WTC11 (cell line): ENCODE measurements around the gene VPS39. TPM values are rescaled to one million over a fixed set of nuclear protein-coding genes. Genes with fewer than 3 reads are reported as not detected.
A peak's percentile ranks its signal among the peaks of the same experiment; 100 is the strongest.

Source experiments
- ATAC-seq: fragments of 200-7000 bp; cut with Tn5 transposase; 2 replicates; pipeline ENCODE4 v1.10.0; 2021; ENCODE audit warnings: mild to moderate bottlenecking, moderate library complexity
- CTCF ChIA-PET: fragments of 300-600 bp; sonication (Branson Sonifier 250); formaldehyde crosslinking; loops from one replicate; lab custom pipeline; 2021; ENCODE audit warnings: antibody characterized with exemption; lab: Charles Lee
- POLR2A ChIA-PET: fragments of 350-600 bp; sonication (Branson Sonifier 250); formaldehyde crosslinking; loops from one replicate; lab custom pipeline; 2021; ENCODE audit warnings: antibody characterized with exemption; lab: Charles Lee
- DNase-seq: peaks from one replicate; pipeline ENCODE4 v3.0.0; 2021; ENCODE audit warnings: low spot score
- H3K27ac Mint-ChIP-seq: 2 replicates; pipeline ENCODE4 v1.8.0; 2021; ENCODE audit warnings: mixed read lengths
- H3K27me3 Mint-ChIP-seq: 2 replicates; pipeline ENCODE4 v1.8.0; 2021; ENCODE audit warnings: low read depth, mild to moderate bottlenecking, moderate library complexity, mixed read lengths
- H3K36me3 Mint-ChIP-seq: 2 replicates; pipeline ENCODE4 v1.8.0; 2021; ENCODE audit warnings: mixed read lengths
- H3K4me1 Mint-ChIP-seq: 2 replicates; pipeline ENCODE4 v1.8.0; 2022; ENCODE audit warnings: mixed read lengths
- H3K4me3 Mint-ChIP-seq: 2 replicates; pipeline ENCODE4 v1.8.0; 2021; ENCODE audit warnings: mild to moderate bottlenecking, moderate library complexity, mixed read lengths
- H3K9me3 Mint-ChIP-seq: 2 replicates; pipeline ENCODE4 v1.8.0; 2021; ENCODE audit warnings: mixed read lengths
- CREB1 ChIP-seq: sonication (generic); formaldehyde crosslinking; IDR thresholded peaks from 2 replicates; pipeline ENCODE4 v1.8.0; 2023; ENCODE audit warnings: mild to moderate bottlenecking, missing genetic modification reagents
- FOXK1 ChIP-seq: sonication (generic); formaldehyde crosslinking; IDR thresholded peaks from 2 replicates; pipeline ENCODE4 v1.8.0; 2022; ENCODE audit warnings: mild to moderate bottlenecking, moderate library complexity, missing genetic modification reagents
- GRHL2 ChIP-seq: fragments of 250-450 bp; sonication (Bioruptor Pico); IDR thresholded peaks from 2 replicates; pipeline ENCODE4 v1.8.0; 2022; ENCODE audit warnings: mild to moderate bottlenecking, moderate library complexity; ENCODE audit not compliant: insufficient replicate concordance, severe bottlenecking
- RORB ChIP-seq: fragments of 250-450 bp; sonication (Bioruptor Pico); IDR thresholded peaks from 2 replicates; pipeline ENCODE4 v1.9.0; 2021; ENCODE audit warnings: mild to moderate bottlenecking
- ZBTB21 ChIP-seq: sonication (generic); formaldehyde crosslinking; IDR thresholded peaks from 2 replicates; pipeline ENCODE4 v1.8.1; 2023; ENCODE audit warnings: mild to moderate bottlenecking, missing genetic modification reagents, borderline replicate concordance
- ZNF281 ChIP-seq: sonication (generic); formaldehyde crosslinking; IDR thresholded peaks from 2 replicates; pipeline ENCODE4 v1.8.0; 2023; ENCODE audit warnings: mild to moderate bottlenecking, missing genetic modification reagents
- ZNF317 ChIP-seq: sonication (generic); formaldehyde crosslinking; IDR thresholded peaks from 2 replicates; pipeline ENCODE4 v1.8.1; 2023; ENCODE audit warnings: low read depth, mild to moderate bottlenecking, moderate library complexity, missing genetic modification reagents, borderline replicate concordance
- total RNA-seq: library from RNA; stranded (reverse); gene quantifications from 3 replicates; pipeline ENCODE4 v1.2.3, GENCODE V29; 2021
- TF ChIP-seq, protein P1 (sequence below): sonication (generic); formaldehyde crosslinking; IDR thresholded peaks from 2 replicates; pipeline ENCODE4 v1.8.0; 2023; ENCODE audit warnings: missing genetic modification reagents
- TF ChIP-seq, protein P2 (sequence below): sonication (generic); formaldehyde crosslinking; IDR thresholded peaks from 2 replicates; pipeline ENCODE4 v1.8.0; 2022; ENCODE audit warnings: mild to moderate bottlenecking, missing genetic modification reagents
- TF ChIP-seq, protein P3 (sequence below): sonication (generic); formaldehyde crosslinking; IDR thresholded peaks from 2 replicates; pipeline ENCODE4 v1.8.0; 2022; ENCODE audit warnings: missing genetic modification reagents

The VPS39 gene
- total RNA-seq, 1 experiment from 2014 or later = 44.5 TPM

GRCh38 chr15:42157981-42158765, 49.9 kb downstream of the VPS39 start:
- POLR2A ChIA-PET = no interaction called here
- 0 out of 2 replicates have a peak overlapping the region, but pooled peaks have one; percentile 65 for H3K27ac Mint-ChIP-seq

DNA sequence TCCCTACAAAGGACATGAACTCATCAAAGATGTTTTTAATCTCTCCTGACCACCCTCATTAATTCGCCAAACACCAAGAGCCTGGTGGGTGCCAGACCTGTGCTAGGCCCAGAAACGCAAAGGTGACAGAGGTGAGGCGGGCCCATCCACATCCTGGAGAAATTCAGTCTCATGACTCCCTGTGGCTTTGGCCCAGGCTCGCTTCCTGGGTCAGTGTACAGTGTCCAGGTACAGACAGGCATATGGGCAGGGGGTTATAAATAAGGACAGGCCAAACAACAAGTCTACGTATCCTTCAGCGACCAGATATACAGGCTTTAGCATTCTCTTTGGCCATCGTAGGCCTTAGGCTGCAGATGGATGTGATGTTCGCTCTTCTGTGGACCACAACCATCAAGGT, 50.7 kb downstream of the VPS39 start:
- CTCF ChIA-PET = interaction anchor here (1.2 to 2.5 kb wide), 3 partner anchors 73 to 228 kb away, joined by 4 to 14 read pairs (median 7); no protein-coding TSS in a partner anchor
- Mint-ChIP-seq H3K4me3 (no peak overlapping the region), H3K9me3 (no peaks in the 10 kb centered on the region), H3K4me1 (peaks cover 7% of the 10 kb centered on the region), H3K27me3 (no peaks in the 10 kb centered on the region), H3K36me3 (peaks cover 22% of the 10 kb centered on the region), H3K27ac (no peak overlapping the region)
- POLR2A ChIA-PET = no interaction called here
- ATAC-seq (no peak), DNase-seq (no peak)
- TF ChIP-seq, protein P1, sequence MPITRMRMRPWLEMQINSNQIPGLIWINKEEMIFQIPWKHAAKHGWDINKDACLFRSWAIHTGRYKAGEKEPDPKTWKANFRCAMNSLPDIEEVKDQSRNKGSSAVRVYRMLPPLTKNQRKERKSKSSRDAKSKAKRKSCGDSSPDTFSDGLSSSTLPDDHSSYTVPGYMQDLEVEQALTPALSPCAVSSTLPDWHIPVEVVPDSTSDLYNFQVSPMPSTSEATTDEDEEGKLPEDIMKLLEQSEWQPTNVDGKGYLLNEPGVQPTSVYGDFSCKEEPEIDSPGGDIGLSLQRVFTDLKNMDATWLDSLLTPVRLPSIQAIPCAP (CRISPR knock-in tag) = no peak
- TF ChIP-seq GRHL2 (CRISPR knock-in tag) (no peak), CREB1 (CRISPR knock-in tag) (no peak), ZBTB21 (no peak), ZNF317 (no peak)
- TF ChIP-seq, protein P2, sequence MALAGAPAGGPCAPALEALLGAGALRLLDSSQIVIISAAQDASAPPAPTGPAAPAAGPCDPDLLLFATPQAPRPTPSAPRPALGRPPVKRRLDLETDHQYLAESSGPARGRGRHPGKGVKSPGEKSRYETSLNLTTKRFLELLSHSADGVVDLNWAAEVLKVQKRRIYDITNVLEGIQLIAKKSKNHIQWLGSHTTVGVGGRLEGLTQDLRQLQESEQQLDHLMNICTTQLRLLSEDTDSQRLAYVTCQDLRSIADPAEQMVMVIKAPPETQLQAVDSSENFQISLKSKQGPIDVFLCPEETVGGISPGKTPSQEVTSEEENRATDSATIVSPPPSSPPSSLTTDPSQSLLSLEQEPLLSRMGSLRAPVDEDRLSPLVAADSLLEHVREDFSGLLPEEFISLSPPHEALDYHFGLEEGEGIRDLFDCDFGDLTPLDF (CRISPR knock-in tag) = no peak

More at GRCh38 chr15:42157981-42158765, 49.9 kb downstream of the VPS39 start:
- CTCF ChIA-PET = interaction anchor here (1.4 kb wide), 1 partner anchor 227 kb away, joined by 4 read pairs; no protein-coding TSS in a partner anchor
- H3K4me3 Mint-ChIP-seq = no peak overlapping the region
- no peak for TF ChIP-seq FOXK1 (CRISPR knock-in tag)
- no peak for TF ChIP-seq RORB (CRISPR knock-in tag)
- no peak for ATAC-seq
- H3K9me3 Mint-ChIP-seq = no peaks in the 10 kb centered on the region
- H3K36me3 Mint-ChIP-seq = peaks cover 29% of the 10 kb centered on the region
- no peaks in the 10 kb centered on the region for H3K27me3 Mint-ChIP-seq
- no peak for DNase-seq
- peaks cover 7% of the 10 kb centered on the region for H3K4me1 Mint-ChIP-seq

- peak within 1 kb of the TSS; percentile 46; the same call in 1 of the 2 replicates for H3K27ac Mint-ChIP-seq
- H3K4me1 Mint-ChIP-seq = peaks cover 7% of the 10 kb centered on the region
- ATAC-seq = peak; percentile 58
- TF ChIP-seq ZNF281 (CRISPR knock-in tag) = no peak
- TF ChIP-seq, protein P3, sequence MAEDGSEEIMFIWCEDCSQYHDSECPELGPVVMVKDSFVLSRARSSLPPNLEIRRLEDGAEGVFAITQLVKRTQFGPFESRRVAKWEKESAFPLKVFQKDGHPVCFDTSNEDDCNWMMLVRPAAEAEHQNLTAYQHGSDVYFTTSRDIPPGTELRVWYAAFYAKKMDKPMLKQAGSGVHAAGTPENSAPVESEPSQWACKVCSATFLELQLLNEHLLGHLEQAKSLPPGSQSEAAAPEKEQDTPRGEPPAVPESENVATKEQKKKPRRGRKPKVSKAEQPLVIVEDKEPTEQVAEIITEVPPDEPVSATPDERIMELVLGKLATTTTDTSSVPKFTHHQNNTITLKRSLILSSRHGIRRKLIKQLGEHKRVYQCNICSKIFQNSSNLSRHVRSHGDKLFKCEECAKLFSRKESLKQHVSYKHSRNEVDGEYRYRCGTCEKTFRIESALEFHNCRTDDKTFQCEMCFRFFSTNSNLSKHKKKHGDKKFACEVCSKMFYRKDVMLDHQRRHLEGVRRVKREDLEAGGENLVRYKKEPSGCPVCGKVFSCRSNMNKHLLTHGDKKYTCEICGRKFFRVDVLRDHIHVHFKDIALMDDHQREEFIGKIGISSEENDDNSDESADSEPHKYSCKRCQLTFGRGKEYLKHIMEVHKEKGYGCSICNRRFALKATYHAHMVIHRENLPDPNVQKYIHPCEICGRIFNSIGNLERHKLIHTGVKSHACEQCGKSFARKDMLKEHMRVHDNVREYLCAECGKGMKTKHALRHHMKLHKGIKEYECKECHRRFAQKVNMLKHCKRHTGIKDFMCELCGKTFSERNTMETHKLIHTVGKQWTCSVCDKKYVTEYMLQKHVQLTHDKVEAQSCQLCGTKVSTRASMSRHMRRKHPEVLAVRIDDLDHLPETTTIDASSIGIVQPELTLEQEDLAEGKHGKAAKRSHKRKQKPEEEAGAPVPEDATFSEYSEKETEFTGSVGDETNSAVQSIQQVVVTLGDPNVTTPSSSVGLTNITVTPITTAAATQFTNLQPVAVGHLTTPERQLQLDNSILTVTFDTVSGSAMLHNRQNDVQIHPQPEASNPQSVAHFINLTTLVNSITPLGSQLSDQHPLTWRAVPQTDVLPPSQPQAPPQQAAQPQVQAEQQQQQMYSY (CRISPR knock-in tag) = 0 out of 2 replicates have a peak, but pooled peaks have one; percentile 19
- H3K9me3 Mint-ChIP-seq = no peaks in the 10 kb centered on the region
- ChIA-PET POLR2A (no interaction called here), CTCF (interaction anchor here (0.5 to 2.5 kb wide), 9 partner anchors 9 to 504 kb away, joined by 3 to 14 read pairs (median 5); no protein-coding TSS in a partner anchor)
- no peak for DNase-seq
- peaks cover 12% of the 10 kb centered on the region for H3K36me3 Mint-ChIP-seq
- no peaks in the 10 kb centered on the region for H3K27me3 Mint-ChIP-seq
- no peak within 1 kb of the TSS for H3K4me3 Mint-ChIP-seq
Observed at GRCh38 chr15:42156243-42156922, 51.7 kb downstream of the VPS39 start, which contains the start of gene PLA2G4F. Gene PLA2G4F, minus strand, starts transcription at chr15:42156636. Its CDS starts 87 bp downstream, at chr15:42156549.
